NK-92 (cell line): Measurements from ENCODE around the gene HERC2.
"Not testable (repeated sequence)": the region's sequence is repeated elsewhere in the genome, so short reads cannot be mapped to it uniquely, and the experiment has no call there.

ENCODE experiments used
- DNase-seq: peaks from one replicate; lab custom pipeline; 2025; ENCODE audit not compliant: unreplicated experiment; lab: John Stamatoyannopoulos, UW

HERC2 gene, protein sequence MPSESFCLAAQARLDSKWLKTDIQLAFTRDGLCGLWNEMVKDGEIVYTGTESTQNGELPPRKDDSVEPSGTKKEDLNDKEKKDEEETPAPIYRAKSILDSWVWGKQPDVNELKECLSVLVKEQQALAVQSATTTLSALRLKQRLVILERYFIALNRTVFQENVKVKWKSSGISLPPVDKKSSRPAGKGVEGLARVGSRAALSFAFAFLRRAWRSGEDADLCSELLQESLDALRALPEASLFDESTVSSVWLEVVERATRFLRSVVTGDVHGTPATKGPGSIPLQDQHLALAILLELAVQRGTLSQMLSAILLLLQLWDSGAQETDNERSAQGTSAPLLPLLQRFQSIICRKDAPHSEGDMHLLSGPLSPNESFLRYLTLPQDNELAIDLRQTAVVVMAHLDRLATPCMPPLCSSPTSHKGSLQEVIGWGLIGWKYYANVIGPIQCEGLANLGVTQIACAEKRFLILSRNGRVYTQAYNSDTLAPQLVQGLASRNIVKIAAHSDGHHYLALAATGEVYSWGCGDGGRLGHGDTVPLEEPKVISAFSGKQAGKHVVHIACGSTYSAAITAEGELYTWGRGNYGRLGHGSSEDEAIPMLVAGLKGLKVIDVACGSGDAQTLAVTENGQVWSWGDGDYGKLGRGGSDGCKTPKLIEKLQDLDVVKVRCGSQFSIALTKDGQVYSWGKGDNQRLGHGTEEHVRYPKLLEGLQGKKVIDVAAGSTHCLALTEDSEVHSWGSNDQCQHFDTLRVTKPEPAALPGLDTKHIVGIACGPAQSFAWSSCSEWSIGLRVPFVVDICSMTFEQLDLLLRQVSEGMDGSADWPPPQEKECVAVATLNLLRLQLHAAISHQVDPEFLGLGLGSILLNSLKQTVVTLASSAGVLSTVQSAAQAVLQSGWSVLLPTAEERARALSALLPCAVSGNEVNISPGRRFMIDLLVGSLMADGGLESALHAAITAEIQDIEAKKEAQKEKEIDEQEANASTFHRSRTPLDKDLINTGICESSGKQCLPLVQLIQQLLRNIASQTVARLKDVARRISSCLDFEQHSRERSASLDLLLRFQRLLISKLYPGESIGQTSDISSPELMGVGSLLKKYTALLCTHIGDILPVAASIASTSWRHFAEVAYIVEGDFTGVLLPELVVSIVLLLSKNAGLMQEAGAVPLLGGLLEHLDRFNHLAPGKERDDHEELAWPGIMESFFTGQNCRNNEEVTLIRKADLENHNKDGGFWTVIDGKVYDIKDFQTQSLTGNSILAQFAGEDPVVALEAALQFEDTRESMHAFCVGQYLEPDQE (N-terminal part only)

DNA sequence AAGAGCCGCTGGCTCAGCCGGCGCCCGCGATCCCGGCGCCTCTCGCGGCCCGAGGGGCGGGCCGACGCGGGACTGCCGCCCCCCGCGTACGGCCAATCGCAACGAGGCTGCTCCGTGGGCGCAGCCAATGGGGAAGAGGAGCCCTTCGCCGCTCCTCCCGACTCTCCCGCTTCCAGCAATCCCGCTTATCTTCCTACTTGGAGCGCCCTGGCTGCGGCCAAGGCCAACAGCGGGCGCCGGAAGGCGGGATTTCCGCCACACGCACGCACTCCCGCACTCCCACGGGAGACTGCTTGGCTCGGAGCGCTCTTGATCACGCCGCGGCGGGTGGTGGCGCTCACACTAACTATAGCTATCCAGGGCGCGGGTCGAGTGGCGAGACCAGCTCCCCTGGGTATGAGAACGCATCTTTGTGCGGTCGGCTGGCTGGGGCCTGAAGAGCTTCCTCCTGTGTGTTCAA, at the start of gene HERC2:
TSS of gene HERC2 (minus strand) at position 51 of the 460 bp plus-strand sequence. CDS start 746 bp downstream, outside the sequence.
- not testable (repeated sequence) for DNase-seq

DNA sequence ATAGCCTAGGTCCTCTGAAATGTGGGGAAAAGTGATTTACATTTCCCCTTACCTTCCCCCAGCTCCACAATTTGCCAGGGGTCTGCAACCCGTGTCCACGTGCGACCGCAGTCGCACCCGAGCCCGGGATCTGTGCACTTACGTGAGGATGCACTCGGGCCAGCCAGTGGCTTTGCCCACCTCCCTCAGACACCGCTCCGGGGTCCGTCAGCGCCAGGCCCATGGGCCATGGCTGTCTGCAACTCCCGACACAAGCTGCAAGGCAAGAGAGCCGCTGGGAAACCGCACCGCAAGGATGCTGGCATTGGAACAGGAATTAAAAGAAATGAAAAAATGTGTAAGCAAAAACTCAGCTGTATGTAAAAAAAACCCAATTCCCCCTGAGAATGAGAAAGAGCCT, 43.5 kb upstream of the HERC2 start:
- not testable (repeated sequence) for DNase-seq

DNA sequence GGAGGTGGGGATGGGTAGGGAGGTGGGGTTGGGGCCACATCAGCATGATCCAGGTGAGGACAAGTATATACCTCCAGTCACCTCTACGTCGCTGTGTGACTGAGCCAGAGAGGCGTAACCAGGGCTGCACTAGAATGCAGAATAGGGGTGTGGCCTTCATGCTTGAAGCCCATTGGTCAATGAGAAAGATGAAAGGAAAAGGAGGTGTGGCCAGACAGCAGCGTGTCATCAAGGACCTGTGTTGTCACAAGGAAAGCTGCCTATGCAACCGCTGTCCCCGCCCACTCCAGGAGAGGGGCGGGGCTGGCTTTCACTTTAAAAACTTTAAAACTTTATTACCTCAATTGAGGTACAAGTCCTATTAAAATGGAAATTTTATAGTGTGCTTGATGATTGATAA, 36.0 kb upstream of the HERC2 start, which contains the start of gene GOLGA6L24:
TSS of gene GOLGA6L24 (minus strand) at position 101 of the 400 bp plus-strand sequence. CDS start at position 40, 61 bp downstream.
- not testable (repeated sequence) for DNase-seq

DNA sequence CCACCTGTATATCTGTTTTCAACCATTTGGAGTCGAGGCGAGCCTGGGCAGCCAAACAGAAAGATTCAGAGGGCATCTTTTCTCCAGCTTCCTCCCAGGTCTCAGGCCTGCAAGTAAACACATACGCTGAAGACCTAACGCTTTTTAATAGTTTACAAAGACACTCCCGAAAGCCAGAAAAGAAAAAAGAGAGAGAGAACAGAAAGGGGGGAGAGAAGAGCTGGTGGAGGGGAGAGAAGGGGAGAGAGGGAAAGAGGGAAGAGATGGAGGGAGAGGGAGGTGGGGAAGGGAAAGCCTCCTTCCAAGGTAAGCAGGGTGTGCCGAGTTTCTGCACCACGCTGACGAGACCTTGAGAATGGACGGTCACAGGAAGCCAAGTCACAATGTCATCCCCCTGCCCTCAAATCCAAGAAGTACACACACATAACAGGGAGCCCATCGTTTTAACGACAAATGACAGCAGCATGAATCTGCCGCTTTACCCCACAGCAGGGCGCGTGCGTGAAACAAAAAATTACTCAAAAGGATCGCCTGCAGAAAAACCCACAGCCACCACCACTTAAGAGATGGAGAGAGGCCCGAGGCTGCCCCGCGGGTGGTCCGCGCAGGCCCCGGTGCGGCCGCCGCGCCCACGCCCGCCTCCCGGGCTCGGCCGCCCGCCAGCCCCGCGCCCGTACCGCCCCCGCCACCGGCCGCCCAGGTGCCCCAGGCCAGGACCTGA, 461 bp downstream of the HERC2 start:
- not testable (repeated sequence) for DNase-seq

DNA sequence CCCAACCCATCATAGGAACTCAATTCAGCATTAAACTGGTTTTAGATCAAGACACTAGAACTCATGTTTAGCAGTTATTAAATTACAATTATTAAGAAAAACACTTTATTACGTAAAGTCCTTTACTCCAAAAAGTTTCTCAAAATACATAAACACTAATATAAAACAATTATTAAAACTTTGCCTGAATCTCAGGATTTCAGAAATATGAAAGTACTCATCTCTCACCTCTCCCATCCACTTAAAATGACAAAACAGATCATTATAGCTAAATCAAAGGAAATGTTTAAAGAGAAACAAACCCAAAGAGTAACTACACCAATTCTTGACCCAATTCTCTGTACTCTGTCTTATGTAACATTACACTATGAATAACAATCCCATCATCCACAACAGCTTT, 2.3 kb downstream of the HERC2 start:
- not testable (repeated sequence) for DNase-seq

DNA sequence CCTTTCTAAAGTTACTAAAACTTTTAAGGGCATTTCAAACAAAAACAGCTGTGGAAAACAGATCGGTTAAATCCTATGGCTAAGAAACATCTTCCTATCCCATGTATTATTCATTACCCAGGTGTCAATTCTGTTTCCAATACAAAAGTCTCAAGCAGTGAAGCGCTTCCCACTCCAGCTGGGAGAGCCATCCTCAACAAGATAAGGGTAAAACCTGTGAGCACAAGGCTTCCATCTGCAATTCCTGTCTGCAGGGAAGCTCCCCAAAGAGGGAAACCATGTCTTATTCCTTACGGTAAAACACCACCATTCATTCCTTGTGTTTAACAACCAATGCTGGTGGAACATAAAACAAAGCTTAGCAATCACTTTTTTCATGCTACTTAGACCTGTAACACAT, 3.2 kb downstream of the HERC2 start:
- not testable (repeated sequence) for DNase-seq

DNA sequence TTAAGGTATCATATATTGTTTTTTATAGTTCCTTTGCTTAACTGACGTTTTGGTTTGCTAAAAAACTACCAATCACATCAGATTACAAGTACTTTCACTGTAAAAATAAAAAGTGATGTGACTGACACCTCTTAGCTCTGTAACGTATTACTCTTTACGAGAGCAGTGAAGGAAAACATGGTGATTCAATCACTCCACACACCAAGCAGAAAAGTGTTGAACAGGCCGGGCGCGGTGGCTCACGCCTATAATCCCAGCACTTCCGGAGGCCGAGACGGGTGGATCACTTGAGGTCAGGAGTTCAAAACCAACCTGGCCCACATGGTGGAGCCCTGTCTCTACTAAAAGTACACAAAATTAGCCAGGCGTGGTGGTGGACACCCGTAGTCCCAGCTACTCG, 3.9 kb downstream of the HERC2 start:
- DNase-seq: not testable (repeated sequence)

DNA sequence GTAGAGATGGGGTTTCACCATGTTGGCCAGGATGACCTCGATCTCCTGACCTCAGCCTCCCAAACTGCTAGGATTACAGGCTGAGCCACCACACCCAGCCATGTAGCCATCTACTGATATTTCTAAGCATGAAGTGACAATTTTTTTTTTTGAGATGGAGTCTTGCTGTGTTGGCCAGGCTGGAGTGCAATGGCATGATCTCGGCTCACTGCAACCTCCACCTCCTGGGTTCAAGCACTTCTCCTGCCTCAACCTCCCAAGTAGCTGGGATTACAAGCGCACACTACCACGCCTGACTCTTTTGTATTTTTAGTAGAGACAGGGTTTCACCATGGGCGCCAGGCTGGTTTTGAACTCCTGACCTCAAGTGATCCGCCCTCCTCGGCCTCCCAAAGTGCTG, 5.0 kb downstream of the HERC2 start:
- DNase-seq: not testable (repeated sequence)

DNA sequence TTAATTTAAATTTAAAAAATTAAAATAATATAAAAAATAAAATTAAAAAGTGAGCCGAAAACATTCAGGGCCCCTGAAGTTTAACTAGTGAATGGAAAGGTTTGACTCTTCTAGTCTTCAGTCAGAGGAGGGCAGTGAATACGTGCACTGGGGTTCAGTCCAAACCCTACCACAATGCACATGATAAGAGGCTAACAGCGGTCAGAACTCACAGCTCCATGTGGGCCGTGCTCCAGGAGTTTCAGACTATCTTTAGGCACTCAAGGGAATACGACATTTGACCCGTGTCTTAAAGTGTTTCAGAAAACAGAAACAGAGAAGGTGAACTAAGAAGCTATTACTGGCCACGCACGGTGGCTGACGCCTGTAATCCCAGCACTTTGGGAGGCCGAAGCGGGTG, 11.5 kb downstream of the HERC2 start:
- DNase-seq: not testable (repeated sequence)

DNA sequence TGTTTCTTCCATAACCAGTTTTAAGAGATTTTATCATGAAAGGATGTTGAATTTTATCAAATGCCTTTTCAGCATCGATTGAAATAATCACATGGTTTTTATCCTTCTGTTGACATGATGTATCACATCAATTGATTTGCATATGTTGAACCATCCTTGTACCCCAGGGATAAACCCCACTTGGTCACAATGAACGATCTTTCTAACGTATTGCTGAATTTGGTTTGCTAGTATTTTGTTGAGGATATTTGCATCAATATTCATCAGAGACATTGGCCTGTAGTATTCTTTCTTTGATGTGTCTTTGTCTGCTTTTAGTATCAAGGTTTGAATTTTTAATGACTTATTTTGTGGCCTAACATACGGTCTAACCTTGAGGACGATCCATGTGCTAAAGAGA, 13.3 kb downstream of the HERC2 start:
- DNase-seq: not testable (repeated sequence)

DNA sequence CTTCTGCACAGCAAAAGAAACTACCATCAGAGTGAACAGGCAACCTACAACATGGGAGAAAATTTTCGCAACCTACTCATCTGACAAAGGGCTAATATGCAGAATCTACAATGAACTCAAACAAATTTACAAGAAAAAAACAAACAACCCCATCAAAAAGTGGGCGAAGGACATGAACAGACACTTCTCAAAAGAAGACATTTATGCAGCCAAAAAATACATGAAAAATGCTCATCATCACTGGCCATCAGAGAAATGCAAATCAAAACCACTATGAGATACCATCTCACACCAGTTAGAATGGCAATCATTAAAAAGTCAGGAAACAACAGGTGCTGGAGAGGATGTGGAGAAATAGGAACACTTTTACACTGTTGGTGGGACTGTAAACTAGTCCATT, 16.3 kb downstream of the HERC2 start:
- not testable (repeated sequence) for DNase-seq

DNA sequence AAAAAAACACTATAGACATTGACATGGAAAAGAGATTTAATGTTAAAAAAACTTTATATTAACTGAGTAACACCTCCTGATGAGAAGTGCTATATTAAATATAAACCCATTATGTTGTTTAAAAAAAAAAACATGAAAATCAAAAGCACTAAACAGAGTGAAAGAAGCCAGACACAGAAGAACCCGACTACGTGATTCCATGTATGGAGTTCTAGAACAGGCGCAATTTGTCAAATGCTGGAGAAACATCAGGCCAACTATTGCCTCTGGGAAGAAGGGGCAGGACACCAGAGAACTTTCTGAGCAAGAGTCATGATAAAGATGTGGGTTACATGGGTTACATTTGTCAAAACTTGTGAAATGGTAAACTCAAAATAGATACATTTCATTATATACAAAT, 24.5 kb downstream of the HERC2 start:
- DNase-seq: not testable (repeated sequence)

DNA sequence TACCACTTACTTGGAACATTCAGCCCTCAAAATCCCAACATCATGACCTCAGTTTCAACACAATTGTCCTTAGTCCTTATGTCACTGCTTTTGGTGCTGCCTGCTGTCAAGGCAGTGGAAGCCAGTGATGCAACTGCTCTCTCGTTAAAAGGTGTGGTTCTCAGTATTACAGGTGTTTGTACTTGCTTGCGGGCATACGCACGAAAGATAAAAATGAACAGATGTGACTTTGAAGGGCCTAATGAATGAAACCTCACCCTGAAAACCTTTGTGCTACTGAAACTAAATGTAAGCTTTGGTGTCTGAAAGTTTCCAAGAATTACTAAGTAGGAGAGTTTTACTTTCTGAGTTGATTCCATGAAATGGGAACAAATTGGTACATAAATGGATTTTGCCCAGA, 25.2 kb downstream of the HERC2 start:
- not testable (repeated sequence) for DNase-seq

DNA sequence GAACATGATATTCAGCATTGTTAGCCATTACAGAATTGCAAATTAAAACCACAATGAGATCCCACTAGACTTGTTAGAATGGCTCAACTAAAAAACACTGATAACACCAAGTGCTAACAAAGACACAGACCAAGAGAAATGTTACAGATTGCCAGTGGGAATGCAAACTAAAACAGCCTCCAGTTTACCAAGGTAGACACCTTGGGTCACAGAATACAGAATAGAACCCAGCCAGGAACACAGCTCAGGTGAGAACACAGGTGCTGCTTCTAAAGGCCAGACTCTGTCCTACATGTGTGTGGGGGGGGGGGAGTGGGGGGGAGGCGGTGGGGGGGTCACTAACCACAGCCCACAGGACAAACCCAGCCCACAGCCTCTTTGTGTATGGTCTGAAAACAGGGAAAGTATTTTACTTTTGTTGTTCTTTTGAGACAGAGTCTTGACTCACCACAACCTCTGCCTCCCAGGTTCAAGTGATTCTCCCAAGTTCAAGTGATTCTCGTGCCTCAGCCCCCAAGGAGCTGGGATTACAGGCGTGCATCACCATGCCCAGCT, 26.9 kb downstream of the HERC2 start:
- not testable (repeated sequence) for DNase-seq

DNA sequence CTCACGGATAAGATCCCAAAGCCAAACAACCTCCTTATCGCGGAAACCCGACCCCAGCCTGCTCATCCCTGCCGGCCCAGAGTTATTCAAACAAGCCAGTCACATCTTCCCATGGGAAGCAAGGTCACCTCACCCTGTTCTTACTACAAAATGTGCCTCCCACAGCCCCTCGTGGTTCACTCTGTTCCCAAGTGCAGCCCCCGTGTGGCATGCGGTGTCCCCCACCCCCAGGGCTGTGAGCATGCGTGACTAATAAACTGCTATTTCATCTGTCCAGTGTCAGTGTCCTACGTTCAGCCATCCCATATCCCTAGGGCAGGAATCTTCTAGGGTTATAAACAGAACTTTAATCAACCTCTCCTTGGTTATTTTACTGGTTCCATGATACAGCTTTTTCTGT, 27.4 kb downstream of the HERC2 start:
- not testable (repeated sequence) for DNase-seq

DNA sequence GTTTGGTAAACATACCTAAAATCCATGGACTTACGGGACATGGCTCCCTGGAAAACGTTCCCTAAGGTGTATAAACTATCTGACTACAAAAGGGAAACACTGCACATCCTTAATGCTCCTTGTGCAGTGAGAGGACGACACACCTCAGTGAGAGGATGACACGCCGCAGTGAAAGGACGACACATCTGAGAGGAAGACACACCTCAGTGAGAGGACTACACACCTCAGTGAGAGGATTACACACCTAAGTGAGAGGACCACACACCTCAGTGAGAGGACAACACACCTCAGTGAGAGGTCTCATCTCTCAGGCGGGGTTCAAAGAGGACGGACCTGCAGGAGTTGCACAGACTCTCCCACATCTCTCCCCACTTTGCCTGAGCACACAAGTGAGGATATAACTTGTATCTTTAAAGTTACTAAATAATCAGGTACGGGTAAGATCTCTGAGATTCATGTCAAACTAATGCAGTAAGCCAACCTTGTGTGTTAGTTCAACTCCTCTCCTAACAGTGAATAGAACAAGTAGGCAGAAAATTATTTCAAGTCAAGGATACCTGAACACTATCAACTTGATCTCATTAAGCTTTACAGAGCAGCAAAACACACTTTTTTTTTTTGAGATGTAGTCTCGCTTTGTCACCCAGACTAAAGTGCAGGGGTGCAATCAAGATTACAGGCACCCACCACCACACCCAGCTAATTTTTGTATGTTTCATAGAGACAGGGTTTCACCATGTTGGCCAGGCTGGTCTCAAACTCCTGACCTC, 32.1 kb downstream of the HERC2 start:
- no peak for DNase-seq

DNA sequence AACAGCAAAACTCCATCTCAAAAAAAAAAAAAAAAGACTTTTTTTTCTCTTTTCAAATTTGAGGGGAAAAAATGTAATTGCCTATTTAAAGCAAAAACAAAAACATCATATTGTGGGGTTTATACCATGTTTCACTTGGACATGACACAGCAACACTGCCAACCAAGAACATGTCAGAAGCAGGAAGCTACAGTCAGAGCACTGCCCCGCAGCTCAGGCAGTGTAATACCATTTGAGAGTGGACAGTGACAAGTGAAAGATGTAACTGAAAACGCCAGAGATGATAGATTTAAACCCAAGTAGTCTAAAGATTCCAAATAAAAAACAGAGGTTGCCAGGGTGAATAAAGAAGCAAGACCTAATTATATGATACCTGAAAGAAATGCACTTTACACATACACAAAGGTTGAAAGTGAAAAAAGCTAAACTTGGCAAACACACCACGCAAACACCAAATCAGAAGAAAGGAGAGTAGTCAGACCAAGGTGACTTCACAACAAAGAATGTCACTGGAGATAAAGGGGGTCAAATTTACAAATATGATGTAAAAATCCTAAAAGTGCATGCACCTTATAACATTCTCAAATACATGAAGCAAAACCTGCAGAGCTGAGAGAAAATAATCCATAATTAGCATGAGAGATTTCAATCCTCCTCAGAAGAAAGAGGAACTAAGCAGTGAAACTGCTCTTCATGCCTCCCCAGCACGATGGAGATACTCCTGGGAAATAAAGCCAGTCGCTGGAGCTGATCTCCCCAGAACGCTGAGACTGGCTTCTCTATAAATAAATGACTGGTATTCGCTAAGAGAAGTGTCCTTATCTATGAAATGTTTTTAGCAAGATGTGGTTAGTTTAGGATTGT, 32.9 kb downstream of the HERC2 start:
- DNase-seq: not testable (repeated sequence)

DNA sequence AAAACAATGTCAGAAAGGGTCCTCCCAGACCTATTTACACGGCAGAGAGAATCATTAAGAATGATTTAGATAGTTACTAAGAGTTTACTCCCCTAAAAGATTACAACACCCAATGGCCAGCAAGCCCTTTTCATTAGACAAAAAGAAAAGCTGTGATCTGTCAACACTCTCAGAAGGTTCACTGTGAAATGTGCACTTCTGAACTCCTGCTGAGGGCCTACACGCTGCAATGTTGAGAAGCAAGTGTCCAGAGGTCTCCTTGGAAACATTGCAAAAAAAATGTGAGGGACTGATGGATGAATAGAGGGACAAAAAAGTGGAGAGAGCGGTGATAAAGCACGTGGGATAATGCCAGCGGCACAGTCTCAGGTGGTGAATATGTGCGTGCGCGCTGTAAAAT, 35.3 kb downstream of the HERC2 start:
- DNase-seq: not testable (repeated sequence)
